Stimulated activated CD8-positive, alpha-beta memory T cell treated with anti-CD3 and anti-CD28 coated beads, Interleukin-4, amount 100 ng/mL, for 1 hour (primary cell): ENCODE results near the gene MICAL2.

ENCODE experiments used
- DNase-seq, 2 donors: peaks; one replicate each; pipeline ENCODE4 v3.0.0-alpha.2; 2020; ENCODE audit warnings: low read depth in 2 of 2, low spot score in 1 of 2

Gene MICAL2

GRCh38 chr11:12183827-12184620 is 73.6 kb downstream of the MICAL2 start:
- DNase-seq = no peak

GRCh38 chr11:12184699-12185098 is 74.3 kb downstream of the MICAL2 start:
- no peak for DNase-seq

- no peak for DNase-seq
Observed at GRCh38 chr11:12185106-12185690, 74.8 kb downstream of the MICAL2 start.

GRCh38 chr11:12185914-12186313 is 75.5 kb downstream of the MICAL2 start:
- no peak for DNase-seq

GRCh38 chr11:12186701-12187100 is 76.3 kb downstream of the MICAL2 start:
- no peak for DNase-seq

GRCh38 chr11:12187399-12187798 is 77.0 kb downstream of the MICAL2 start:
- DNase-seq = no peak

- no peak for DNase-seq
Observed at GRCh38 chr11:12188548-12189317, 78.3 kb downstream of the MICAL2 start.

- no peak for DNase-seq
Observed at GRCh38 chr11:12189543-12190235, 79.3 kb downstream of the MICAL2 start.

- no peak for DNase-seq
Observed at GRCh38 chr11:12190511-12190910, 80.1 kb downstream of the MICAL2 start.

GRCh38 chr11:12192794-12193514 is 82.6 kb downstream of the MICAL2 start:
- DNase-seq = no peak

- DNase-seq = no peak
Observed at GRCh38 chr11:12193515-12194336, 83.3 kb downstream of the MICAL2 start.

GRCh38 chr11:12195768-12196167 is 85.4 kb downstream of the MICAL2 start:
- DNase-seq = no peak

- DNase-seq = no peak
Observed at GRCh38 chr11:12196308-12196707, 85.9 kb downstream of the MICAL2 start.

GRCh38 chr11:12196872-12197271 is 86.5 kb downstream of the MICAL2 start:
- DNase-seq = no peak

- DNase-seq = no peak
Observed at GRCh38 chr11:12198251-12199222, 88.1 kb downstream of the MICAL2 start.

- DNase-seq = no peak
Observed at GRCh38 chr11:12199231-12199948, 89.0 kb downstream of the MICAL2 start.

GRCh38 chr11:12200279-12200990 is 90.0 kb downstream of the MICAL2 start:
- no peak for DNase-seq
